GM20000 (cell line): ENCODE data around the gene TNS3.

ENCODE experiments used
- DNase-seq: peaks from one replicate; pipeline ENCODE4 v3.0.0; 2012; ENCODE audit warnings: low spot score
- TF ChIP-seq, protein P1 (sequence below): IDR thresholded peaks from 2 replicates; pipeline ENCODE4 v1.5.1; 2012; ENCODE audit warnings: mild to moderate bottlenecking, control low read depth; ENCODE audit errors: extremely low read depth, missing control alignments

TNS3 gene

GRCh38 chr7:47256016-47256415 lies 325.9 kb downstream of the TNS3 start:
- DNase-seq = no peak
- TF ChIP-seq, protein P1, sequence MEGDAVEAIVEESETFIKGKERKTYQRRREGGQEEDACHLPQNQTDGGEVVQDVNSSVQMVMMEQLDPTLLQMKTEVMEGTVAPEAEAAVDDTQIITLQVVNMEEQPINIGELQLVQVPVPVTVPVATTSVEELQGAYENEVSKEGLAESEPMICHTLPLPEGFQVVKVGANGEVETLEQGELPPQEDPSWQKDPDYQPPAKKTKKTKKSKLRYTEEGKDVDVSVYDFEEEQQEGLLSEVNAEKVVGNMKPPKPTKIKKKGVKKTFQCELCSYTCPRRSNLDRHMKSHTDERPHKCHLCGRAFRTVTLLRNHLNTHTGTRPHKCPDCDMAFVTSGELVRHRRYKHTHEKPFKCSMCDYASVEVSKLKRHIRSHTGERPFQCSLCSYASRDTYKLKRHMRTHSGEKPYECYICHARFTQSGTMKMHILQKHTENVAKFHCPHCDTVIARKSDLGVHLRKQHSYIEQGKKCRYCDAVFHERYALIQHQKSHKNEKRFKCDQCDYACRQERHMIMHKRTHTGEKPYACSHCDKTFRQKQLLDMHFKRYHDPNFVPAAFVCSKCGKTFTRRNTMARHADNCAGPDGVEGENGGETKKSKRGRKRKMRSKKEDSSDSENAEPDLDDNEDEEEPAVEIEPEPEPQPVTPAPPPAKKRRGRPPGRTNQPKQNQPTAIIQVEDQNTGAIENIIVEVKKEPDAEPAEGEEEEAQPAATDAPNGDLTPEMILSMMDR = no peak

- TF ChIP-seq, protein P1 = no peak
- DNase-seq = no peak
Observed at GRCh38 chr7:47255441-47255840, 326.5 kb downstream of the TNS3 start.

DNA sequence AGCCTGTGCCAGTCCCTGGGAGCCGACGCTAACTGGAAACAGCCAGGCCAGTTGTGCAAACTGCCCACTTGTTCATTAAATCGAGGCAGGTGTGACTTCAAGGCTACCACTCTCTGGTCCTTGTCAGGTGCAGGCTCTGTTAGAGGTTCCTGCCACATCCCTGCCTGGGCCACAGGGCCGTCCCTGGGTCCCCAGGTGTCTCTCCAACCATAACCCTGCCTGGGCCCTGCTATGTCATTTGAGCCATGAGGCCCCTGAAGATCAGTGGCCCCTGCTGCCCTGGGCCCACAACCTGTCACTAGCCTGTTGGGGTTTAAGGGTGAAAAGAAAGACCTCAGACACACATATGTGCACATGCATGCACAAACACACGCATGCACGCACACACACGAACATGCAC lies 326.9 kb downstream of the TNS3 start:
- no peak for DNase-seq
- TF ChIP-seq, protein P1 = no peak

DNA sequence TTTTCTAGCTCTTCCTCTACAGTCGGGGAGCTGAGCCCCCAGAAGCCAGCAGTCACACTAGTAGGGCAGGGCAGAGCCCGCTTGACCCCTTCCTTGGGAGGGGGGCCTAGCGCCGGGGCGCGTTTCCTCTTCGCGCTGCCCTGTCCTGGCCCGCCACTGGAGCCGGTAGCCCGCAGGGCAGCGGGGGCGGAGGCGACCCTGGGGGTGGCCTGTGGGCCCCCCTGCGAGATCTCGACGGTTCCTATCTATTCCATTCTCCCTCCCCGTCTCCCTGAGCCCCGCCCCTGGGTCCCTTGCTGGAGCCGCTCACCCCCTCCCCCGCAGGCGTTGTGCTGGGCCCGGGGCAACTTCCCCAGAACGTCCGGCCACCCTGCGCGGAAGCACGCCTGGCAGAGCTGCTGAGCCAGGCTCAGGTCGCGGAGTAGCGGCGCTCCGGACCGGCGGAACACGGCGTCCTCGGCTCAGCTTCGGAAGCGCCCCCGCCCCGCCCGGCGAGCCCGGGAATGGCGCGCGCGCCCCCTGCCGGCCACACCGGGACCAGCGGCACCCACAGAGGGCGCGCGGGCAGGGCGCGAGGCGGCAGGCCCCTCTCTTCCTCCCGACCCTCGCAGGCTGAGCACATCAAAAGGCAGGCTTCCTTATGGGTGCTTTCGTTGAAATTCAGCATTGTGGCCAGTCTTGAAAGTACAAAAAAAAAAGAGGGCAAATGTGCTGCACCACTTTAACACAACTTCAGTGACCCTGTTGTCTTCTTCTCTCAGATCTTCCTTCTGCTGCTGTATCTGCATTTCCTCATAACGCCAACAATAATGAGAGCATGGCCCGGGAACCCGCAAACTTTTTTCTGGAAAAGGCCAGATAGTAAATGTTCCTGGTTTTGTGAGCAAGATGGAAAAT lies 327.6 kb downstream of the TNS3 start:
- peak; percentile 90 for DNase-seq
- TF ChIP-seq, protein P1 = peak; percentile 95

GRCh38 chr7:47253650-47254080 lies 328.2 kb downstream of the TNS3 start:
- DNase-seq = peak; percentile 41
- TF ChIP-seq, protein P1 = no peak

- TF ChIP-seq, protein P1 = no peak
- DNase-seq = no peak
Observed at GRCh38 chr7:47252675-47253074, 329.2 kb downstream of the TNS3 start.

GRCh38 chr7:47249361-47249760 lies 332.6 kb downstream of the TNS3 start:
- TF ChIP-seq, protein P1 = no peak
- DNase-seq = no peak
